GM19372 (cell line): ENCODE measurements around the gene ZNF483.
"Not testable (repeated sequence)": the region's sequence is repeated elsewhere in the genome, so short reads cannot be mapped to it uniquely, and the experiment has no call there.

ENCODE experiments used
- ATAC-seq: cut with Tn5 transposase; IDR thresholded peaks from one replicate; pipeline ENCODE4 v1.9.1; 2021; ENCODE audit warnings: mild to moderate bottlenecking, low read depth, moderate library complexity; ENCODE audit not compliant: unreplicated experiment

Gene ZNF483

GRCh38 chr9:111533099-111533790, 8.3 kb downstream of the ZNF483 start:
- ATAC-seq, result no peak

- ATAC-seq, result no peak
These were observed 17.7 kb downstream of the ZNF483 start for GRCh38 chr9:111542497-111543254.

GRCh38 chr9:111548623-111549022, 23.6 kb downstream of the ZNF483 start:
- no peak for ATAC-seq

- ATAC-seq, result not testable (repeated sequence)
These were observed 30.4 kb downstream of the ZNF483 start for GRCh38 chr9:111555425-111555824.

- ATAC-seq, result no peak
These were observed 34.1 kb downstream of the ZNF483 start for GRCh38 chr9:111559000-111559610.

- no peak for ATAC-seq
These were observed 36.3 kb downstream of the ZNF483 start for GRCh38 chr9:111561165-111561719.

- ATAC-seq, result no peak
These were observed 41.3 kb downstream of the ZNF483 start for GRCh38 chr9:111566234-111566633.

GRCh38 chr9:111568127-111568526, 43.1 kb downstream of the ZNF483 start:
- ATAC-seq, result not testable (repeated sequence)

GRCh38 chr9:111572950-111573604, 48.1 kb downstream of the ZNF483 start:
- no peak for ATAC-seq

- no peak for ATAC-seq
These were observed 57.9 kb downstream of the ZNF483 start for GRCh38 chr9:111582888-111583287.

- ATAC-seq, result no peak
These were observed 61.4 kb downstream of the ZNF483 start for GRCh38 chr9:111586378-111586777.

GRCh38 chr9:111588846-111589245, 63.9 kb downstream of the ZNF483 start:
- no peak for ATAC-seq

- no peak for ATAC-seq
These were observed 73.1 kb downstream of the ZNF483 start for GRCh38 chr9:111597852-111598732.

GRCh38 chr9:111598733-111599091, 73.7 kb downstream of the ZNF483 start:
- no peak for ATAC-seq

- ATAC-seq, result peak; percentile 42
These were observed 74.3 kb downstream of the ZNF483 start, which contains the start of gene PTGR1 for GRCh38 chr9:111599092-111599954. TSS of gene PTGR1 (minus strand) at chr9:111599647. CDS start at chr9:111597422, 2,225 bp downstream.

- ATAC-seq, result no peak
These were observed 75.0 kb downstream of the ZNF483 start for GRCh38 chr9:111599955-111600343.

- no peak for ATAC-seq
These were observed 76.4 kb downstream of the ZNF483 start for GRCh38 chr9:111601237-111602018.

GRCh38 chr9:111603041-111603440, 78.1 kb downstream of the ZNF483 start:
- no peak for ATAC-seq
